GM21381 (cell line): ENCODE results near the gene SOCS6.
A peak's percentile ranks its signal among the peaks of the same experiment; 100 is the strongest.

Experiments
- ATAC-seq: cut with Tn5 transposase; IDR thresholded peaks from one replicate; pipeline ENCODE4 v1.9.1; 2021; ENCODE audit warnings: mild to moderate bottlenecking, moderate library complexity; ENCODE audit not compliant: unreplicated experiment

SOCS6 gene

DNA sequence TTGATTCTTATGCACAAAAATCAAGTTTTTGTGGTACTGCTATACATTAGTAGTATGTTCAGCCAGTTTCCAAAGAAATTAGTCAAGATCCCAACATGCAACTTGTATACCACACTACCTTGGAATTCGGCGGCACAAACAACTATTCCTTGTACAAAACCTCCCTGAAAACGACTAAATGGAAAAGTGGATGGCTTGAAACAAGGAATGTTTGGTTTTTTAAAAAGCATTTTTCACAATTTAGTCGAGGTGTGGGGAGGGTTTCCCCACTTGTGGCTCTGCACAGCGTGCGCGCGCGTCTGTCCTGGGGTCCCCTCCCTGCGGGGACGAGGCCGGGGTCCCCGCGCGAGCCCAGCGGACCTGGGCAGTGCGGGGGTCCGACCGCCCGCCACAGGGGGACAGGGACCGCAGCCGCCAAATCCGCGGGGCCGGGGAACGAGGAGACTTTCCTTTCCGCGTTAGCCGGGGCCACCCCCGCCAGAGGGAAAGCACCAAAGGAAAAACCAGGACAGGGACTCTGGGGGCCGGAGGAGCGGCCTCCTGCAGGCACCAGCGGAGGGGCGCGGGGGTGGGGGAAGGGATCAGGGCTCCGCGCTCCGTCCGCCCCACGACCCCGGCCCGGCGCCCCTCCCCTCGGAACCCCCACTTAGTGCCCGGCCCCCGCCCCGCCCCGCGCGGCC is 534 bp upstream of the SOCS6 start:
- ATAC-seq: peak; percentile 23

DNA sequence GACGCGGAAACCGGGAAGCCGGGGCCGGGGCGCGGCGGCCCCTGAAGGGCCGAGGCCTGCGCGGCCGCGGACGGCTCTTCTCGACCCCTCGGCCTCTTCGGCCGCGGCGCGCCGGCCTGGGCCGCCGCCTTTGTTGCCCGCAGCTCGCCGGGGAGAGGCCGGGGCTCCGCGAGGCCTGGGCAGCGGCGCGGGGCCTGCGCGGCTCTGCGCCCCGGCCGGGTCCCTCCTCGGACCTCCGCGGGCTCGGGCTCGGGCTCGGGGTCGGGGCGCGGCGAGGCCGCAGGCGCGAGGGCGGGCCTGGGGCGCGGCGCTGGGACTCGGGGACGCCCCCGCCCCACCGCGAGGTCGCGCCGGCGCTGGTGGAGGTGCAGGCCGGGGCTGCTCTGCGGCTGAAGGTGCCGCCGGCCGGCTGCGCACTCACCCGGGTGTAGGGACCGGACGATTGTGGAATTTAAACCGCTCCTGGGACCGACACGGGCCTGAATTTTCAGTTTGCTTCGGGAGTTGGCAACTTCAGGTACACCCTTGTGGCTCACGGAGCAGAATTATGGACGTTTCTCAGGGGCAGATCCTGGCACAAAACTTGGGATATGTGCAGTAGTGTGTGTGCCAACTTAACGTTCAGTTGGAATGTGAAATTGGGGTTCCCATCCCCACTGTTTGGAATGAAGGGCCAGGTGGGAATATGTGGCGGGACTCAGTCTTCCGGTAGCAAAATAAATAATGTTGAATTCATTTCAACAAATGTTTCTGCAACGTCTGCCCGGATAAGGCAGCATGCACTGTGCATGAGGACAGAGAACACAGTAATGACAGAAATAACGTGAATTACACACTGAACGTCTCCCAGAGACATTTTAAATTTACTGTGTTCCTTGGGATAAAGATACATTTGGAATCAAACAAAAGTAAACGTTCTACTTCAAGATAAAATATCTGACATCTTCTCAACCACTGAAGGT is 787 bp downstream of the SOCS6 start:
- peak; percentile 41 for ATAC-seq

DNA sequence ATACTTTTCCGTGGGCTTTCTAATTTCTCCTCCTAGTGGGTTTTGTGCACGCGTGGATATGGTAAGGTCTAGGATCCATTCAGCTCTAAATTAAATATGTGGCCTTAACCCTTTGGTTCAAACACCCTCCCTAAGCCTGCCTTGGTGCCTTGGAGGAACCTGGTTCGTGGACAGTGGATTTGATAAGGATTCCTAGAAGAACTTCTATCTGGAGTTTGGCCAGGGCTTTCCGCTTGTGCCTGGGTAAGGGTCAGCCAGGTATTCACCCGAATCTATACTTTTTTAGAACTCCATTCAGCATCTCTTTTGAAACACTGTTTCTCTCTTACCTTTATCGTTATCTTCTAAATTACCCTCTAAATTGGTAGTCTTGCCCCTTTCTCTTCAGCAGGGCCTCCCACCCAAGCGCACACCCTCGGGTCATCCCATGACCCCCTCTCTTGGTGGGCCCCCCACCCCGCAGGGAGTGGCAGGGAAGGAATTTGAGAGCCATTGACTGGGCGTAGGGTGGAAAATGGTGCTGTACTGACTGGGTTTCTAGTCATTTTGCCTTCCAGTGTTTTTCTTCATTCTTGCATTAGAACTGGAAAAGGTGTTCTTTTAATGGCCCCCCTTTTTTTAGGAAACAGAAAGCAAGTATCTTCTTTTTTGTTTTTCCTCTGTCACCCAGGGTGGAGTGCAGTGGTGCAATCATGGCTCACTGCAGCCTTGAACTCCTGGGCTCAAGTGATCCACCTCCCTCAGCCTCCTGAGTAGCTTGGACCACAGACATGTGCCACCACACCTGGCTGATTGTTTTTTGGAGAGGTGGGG is 1.8 kb downstream of the SOCS6 start:
- ATAC-seq: no peak

DNA sequence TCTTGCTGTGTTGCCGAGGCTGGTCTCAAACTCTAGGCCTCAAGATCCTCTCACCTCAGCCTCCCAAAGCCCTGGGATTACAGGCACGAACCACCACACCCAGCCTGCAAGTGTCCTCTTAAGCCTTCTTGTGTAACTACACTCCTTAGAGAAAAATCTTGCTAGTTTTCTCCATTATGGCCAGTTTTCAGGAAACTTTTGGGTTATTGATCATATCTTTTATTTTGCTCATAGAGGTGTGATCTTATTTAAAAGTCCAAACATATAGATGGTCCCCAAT is 2.4 kb downstream of the SOCS6 start:
- ATAC-seq: no peak

DNA sequence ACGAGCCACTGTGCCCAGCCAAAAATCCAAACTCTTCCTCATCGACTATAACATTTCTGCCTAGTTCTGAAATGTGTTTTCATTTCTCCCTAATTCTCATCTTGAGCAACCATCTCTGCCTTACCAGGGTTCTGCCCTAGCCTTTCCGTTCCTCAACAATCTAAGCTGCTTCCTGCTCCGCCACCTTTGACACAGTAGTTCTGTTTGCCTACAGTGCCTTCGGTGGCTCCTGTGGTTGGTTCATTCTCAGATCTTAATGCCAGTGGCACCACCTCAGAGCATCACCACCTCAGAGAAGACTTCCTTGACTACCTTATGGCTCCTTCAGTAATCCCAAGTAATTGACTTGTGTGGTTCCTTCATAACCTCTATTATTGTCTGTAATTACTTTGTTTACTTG is 3.8 kb downstream of the SOCS6 start:
- ATAC-seq: no peak

DNA sequence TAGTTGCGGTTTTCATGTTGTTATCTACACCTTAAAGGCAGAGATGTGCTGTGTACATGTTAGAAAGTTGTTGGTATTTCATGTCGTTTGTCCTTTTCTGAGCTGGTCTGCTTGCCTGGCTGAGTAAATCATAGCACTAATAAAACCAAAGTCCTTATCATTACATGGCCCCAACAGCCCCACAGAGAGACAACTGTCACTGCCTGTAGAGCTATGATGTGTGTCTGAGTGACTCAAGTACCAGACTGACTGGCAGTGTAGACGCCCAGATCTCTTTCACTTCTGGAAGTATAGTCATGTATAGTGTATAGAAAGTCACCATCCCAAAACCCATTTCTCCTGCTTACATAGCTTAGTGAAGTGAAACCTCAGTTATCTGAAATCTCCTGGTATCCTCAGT is 4.3 kb downstream of the SOCS6 start:
- no peak for ATAC-seq

DNA sequence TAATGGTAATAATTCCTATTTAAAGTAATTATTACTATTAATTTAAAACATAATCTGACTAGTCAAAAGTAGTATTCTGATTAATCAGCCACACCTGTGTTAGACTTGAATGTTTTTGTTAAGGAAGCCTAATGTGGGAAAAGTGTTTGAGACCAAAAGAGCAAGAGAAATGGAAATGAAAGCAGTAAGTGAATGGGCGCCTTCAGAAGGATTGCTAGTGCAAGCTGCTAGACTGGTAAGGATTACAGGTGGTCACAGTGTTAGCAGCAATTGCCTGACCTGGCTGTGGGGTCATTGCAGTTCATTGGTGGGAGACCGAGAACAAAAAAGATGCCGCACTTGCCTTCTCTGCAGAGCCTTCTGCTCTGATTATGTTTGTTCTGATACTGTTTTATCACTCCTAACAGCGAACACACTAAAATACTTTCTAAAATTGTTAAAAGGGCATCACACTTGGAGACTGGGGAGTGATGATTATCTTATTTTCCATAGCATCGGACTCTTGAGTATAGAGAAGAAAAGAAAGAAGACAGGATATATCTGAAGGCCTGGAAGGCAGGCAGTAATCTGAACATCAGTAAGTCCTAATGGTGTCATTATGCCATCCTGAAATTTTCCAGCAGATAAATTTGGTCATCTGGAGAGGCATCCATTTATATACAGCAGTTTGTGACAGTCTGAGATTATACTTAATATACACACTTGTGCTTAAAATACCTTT is 5.8 kb downstream of the SOCS6 start:
- ATAC-seq: no peak

DNA sequence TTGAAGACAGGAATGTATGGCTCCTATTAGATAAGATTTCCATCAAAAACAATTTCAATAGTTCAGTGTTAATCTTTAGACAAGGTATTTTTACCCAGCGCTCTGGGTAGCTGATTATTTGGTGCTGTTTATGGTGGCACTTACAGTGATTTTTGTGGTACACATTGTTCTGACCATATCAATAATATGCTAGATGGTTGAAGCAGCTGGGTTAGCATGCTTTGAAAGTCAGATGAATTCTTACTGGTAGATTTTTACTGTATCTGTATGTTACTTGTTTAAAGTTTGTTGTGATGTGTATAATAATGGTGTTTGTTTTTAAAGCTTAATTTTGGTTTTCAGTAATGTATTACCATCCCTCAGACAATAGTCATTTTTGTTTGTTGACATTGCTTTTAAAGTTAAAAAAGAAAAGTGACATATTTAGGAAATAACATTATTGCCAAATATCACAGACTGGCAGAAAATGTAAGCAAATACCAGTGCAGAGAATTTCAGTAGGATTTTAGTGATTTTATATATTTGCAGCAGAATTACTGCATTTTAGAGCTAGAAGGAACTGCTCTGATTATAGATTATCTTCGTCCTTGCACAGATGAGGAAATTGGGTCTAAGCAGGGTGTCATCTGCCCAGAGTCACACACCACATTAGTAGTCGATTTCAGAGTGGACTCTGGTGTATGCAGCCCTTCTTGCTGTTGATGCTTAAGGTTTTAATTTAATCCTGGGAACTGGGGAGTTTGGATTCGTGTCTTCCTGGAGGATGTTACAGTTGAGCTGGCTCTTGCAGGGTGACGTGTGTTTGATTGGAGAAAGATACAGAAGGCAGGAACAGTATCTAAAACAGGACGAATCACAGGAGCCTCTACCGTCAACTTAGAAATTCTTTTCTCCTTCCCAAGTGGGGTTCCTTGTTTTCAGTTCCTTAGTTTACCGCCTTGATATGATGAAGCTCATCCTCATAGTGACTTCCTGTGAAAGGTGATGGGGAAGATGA is 6.6 kb downstream of the SOCS6 start:
- ATAC-seq: no peak

DNA sequence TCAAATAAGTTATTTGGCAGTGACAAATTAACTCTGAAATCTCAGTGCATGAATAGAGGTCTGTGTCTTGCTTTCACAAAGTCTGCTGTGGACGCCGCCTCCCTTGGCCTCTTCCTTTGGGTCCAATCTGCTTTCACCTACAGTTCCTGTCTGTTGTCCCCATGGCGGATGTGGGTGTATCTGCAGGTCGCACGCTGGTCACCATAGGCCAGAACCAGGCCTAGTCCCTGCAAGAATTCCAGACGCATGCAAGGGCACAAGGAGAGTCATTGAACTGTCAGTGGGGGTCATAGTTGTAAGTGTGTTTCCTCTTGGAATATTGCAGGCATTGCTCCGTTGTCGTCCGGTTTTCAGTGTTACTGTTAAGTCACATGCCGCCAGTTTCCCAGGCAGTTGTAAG is 7.4 kb downstream of the SOCS6 start:
- no peak for ATAC-seq

DNA sequence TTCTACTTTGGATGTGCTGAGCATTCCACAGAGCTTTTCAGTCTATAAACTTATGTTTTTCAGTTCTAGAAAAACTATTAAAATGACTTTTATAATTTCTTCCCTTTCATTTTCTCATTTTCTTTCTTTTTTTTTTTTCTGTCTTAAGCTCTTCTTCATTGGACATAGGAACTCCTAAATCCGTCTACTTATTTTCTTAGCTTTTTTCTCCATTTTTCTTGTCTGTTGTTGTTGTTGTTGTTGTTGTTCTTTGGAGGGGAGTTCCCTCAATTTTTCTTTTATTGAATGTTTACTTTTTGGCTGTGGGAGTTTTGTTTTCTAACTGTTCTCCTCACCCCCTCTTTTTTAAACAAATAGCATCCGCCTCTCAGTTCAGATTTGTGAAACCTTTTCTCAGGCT is 7.9 kb downstream of the SOCS6 start:
- no peak for ATAC-seq

DNA sequence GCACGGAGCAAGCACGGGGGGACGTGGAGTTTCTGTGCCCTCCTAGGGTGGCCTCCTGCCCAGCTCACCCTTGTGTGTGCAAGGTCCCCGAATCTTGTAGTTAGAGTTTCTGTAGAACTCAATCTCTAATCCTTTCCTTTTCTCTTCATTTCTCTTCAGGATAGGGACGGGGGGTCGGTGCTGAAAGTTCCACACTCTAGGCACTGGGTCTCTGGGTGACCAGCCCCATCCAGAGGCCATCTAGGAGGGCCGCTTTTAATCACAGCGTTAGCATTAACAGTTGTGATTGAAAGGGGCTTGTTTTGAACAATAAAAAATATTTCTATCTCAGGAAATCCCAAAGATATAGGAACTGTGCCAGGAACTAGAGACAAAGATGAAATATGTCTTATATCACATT is 10.5 kb downstream of the SOCS6 start:
- ATAC-seq: no peak

DNA sequence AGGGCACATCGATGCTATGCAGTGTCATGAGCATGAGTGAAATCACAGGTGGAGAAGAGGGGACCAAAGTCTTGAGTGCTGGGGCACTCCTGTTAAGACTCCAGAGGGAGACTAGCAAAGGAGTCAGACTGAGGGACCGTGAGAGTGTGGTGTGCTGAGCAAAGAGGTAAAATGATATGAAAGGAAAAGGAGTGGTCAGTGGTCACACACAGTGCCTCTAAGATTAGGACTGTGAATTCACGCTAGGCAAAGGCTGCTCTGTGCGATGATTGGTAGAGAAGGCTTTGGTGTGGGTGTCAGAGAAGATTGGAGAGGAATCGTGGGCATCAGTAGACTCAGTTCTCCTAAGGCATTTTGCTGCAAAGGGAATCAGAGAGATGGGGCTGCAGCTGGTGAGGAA is 12.8 kb downstream of the SOCS6 start:
- no peak for ATAC-seq

DNA sequence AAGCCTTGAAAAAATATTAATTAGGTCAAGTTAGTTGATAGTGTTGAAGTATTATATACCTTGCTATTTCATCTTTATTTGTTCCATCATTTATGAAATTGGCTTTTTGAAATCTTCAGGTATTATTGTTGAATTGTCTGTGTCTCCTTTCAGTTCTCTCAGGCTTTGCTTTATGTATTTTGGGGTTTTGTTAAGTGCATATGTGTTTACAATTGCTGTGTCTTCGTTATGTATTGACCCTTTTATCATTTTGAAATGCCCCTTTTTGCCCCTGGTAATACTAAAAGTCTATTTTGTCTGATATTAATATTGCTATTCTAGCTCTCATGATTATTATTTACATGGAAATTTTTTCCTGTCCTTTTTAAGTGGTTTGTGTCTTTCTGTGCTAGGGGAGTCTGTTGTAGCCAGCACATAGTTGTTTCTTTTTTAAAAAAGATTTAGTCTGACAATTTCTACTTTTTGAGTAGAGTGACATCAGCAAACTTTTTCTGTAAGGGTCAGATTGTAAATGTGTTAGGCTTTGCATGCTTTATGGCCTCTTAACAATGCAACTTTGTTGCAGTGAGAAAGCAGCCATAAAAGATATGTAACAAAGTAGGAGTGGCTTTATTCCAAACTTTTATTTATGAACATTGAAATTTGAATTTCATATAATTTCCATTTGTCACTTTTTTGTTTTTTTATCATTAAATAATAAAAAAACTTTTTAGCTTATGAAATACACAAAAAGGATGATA is 19.9 kb downstream of the SOCS6 start:
- ATAC-seq: no peak

DNA sequence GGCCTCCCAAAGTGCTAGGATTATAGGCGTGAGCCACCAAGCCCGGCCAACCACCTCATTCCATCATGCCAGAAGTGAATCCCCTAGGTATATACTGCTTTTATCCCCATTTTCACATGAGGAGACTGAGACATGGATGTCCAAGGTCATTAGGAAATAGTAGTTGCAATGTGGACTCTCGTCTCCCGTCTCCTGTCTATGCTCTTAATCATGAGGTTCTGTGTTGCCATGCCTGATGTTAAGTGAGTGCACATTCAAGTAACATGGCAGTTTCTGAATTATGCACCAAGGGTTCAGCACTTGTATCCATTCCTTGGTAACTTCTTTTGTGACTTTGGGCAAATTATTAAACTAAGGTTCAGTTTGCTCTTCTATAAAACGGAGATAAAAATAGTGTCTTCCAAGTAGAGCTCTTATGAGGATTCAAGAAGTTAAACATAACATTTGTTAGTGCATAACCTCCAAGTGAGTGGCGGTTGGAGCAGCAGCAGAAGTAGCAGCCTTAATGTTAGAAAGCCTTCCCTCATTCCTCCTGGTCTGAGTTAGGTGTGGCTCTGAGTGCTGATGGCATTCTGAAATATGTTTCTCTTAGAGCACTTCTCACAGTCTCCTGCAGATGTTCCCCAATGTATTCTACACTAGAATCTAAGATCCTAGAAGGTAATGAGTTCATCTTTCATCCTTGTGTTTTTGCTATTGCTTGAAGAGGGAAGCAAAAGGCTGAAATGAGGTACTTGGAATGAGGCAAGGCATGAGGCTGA is 21.9 kb downstream of the SOCS6 start:
- ATAC-seq: no peak

DNA sequence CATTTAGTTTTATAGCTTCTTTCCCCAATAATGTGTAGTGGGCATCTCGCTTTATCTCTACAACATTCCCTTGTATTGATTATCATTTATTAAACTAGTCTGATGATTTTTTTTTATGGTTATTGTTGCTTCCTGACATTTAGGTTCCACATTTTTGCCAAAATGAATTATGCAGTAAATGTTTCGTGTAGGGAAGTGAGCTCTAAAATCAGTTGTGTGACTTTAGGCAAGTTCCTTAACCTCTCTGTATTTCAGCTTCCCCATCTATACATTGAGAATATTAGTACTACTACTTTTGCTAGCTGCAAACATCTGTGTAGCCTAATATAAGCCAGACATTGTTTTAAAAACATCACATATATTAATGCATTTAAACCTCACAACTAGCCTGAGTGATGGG is 22.9 kb downstream of the SOCS6 start:
- ATAC-seq: no peak

DNA sequence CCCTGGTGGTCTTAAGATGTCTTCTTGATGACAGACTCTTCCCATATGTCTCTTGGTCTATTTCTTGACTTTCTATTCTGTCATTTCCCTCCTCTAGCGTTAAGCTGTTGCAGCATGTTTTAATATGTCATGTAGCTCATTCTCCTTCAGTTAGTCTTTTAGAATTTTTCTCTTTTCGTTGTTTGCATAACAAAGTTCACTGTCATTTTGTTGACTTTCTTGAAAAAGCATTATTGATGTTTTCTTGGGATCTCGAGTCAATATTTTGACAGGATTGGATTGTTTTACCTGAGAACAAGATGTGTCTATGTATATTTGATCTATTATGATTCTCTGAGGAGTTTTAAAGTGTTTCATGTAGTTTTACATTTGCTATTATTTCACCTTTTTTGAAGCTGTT is 24.8 kb downstream of the SOCS6 start:
- no peak for ATAC-seq

DNA sequence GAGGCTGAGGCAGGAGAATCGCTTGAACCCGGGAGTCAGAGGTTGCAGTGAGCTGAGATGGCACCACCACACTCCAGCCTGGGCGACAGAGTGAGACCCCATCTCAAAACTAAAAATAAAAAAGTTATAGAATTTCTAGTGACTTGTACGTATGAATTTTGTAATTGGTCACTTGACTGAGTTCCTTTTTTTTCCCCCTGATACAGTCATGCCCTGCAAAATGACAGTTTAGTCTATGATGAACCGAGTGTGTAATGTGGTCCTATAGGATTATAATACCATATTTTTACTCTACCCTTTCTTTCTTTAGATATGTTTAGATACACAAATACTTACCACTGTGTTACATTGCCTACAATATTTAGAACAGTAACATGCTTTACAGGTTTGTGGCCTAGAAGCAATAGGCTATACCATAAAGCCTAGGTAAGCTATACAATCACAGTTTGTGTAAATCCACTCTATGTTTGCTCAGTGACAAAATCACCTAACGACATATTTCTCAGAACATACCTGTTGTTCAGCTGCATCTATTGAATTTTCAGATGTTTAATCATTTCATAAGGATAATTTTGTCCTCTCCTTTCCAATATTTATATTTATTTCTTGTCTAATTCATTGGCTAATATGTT is 25.4 kb downstream of the SOCS6 start:
- ATAC-seq: no peak

DNA sequence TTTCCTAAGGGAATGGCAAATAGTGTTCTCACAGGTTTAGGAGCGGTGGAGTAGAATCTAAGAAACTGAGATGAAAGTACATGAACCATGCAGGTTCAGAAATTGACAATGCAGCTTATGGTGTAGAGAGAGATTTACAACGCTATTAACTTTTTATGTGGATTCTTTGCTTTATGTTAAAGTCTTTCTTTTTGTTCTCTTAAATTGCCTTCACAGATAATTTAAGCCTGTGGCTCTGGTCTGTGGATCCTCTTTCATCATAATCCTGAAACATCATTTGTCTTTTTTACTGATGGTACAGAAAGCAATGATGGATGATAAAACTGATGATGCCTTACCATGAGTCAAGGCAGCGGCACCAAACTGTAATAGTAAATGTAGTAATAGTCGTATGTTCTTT is 30.3 kb downstream of the SOCS6 start:
- no peak for ATAC-seq
